ENCODE data around the gene SLC6A9.

DNA sequence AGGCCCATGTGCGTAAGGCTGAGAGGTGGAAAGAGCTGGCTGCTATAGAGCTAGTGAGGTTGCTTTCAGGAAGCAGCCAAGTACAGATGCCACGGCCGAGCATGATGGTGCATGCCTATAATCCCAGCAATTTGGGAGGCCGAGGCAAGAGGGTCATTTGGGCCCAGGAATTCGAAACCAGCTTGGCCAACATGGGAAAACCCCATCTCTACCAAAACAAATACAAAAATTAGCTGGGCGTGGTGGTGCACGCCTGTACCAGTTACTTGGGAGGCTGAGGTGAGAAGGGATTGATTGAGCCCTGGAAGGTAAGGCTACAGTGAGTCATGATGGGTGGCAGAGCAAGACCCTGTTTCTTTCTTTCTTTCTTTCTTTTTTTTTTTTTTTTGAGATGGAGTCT lies 37.2 kb downstream of the SLC6A9 start:
- TF ChIP-seq CTCF (IDR thresholded peaks at IDR 0.05; ENCODE audit: control extremely low read depth in 1 of 3, insufficient read depth in 1 of 3, low read depth in 1 of 3, low read length in 3 of 3) (no peak), HDAC2 (IDR thresholded peaks at IDR 0.05; ENCODE audit: borderline replicate concordance in 1 of 2, low read depth in 2 of 2, low read length in 2 of 2) (no peak), SP1 (IDR thresholded peaks at IDR 0.05; ENCODE audit: low read depth, low read length) (no peak), POLR2A (IDR thresholded peaks at IDR 0.05; ENCODE audit: control extremely low read depth in 1 of 2, low read depth in 2 of 2, low read length in 2 of 2) (no peak), TEAD4 (IDR thresholded peaks at IDR 0.05; ENCODE audit: low read depth, low read length) (no peak), JUND (IDR thresholded peaks at IDR 0.05; ENCODE audit: low read length) (no peak), SUZ12 (IDR thresholded peaks at IDR 0.05; ENCODE audit: low read length) (no peak), RXRA (IDR thresholded peaks at IDR 0.05; ENCODE audit: insufficient read depth, low read depth, low read length) (no peak), FOSL1 (IDR thresholded peaks at IDR 0.05; ENCODE audit: insufficient read depth, low read depth, low read length) (no peak), ZNF274 (IDR thresholded peaks at IDR 0.05; ENCODE audit: borderline replicate concordance, extremely low read depth, low read length) (no peak), CEBPB (IDR thresholded peaks at IDR 0.05; ENCODE audit: low read depth, low read length) (no peak), PHF8 (conservative IDR thresholded peaks at IDR 0.05; ENCODE audit: low read depth, low read length) (no peak)
- TF ChIP-seq, protein P1, sequence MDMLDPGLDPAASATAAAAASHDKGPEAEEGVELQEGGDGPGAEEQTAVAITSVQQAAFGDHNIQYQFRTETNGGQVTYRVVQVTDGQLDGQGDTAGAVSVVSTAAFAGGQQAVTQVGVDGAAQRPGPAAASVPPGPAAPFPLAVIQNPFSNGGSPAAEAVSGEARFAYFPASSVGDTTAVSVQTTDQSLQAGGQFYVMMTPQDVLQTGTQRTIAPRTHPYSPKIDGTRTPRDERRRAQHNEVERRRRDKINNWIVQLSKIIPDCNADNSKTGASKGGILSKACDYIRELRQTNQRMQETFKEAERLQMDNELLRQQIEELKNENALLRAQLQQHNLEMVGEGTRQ (IDR thresholded peaks at IDR 0.05; ENCODE audit: low read length), result no peak

Measured in H1 (cell line).